Testis (tissue), 3 donors: Measurements from ENCODE around the gene AGK. TPM values are rescaled to one million over a fixed set of nuclear protein-coding genes. Genes with fewer than 3 reads are reported as not detected.

Experiments used
- DNase-seq: peaks from one replicate; pipeline ENCODE4 v3.0.0-alpha.2; 2019
- H3K27ac ChIP-seq, 2 donors: fragments of 200-600 bp; sonication (generic); one replicate each; pipeline ENCODE4 v1.5.1; 2019
- H3K27me3 ChIP-seq: fragments of 200-600 bp; sonication (generic); one replicate; pipeline ENCODE4 v1.5.1; 2019
- H3K36me3 ChIP-seq: fragments of 200-600 bp; sonication (generic); one replicate; pipeline ENCODE4 v1.5.1; 2017; ENCODE audit warnings: low read depth; ENCODE audit errors: missing control alignments
- H3K4me1 ChIP-seq: fragments of 200-600 bp; sonication (generic); one replicate; pipeline ENCODE4 v1.5.1; 2019
- H3K4me3 ChIP-seq, 2 donors: fragments of 200-600 bp; sonication (generic); one replicate each; pipeline ENCODE4 v1.5.1; 2017 to 2019
- H3K9me3 ChIP-seq: fragments of 200-600 bp; sonication (generic); one replicate; pipeline ENCODE4 v1.5.1; 2017
- CTCF ChIP-seq, 3 experiments: fragments of 450-650 bp in 2 of 3; fragments of 200-600 bp in 1 of 3; sonication (generic) in 1 of 3; IDR thresholded peaks; one replicate each; pipeline ENCODE4 v1.5.1; 2016 to 2019; ENCODE audit warnings: antibody characterized with exemption in 3 of 3, mild to moderate bottlenecking in 2 of 3, moderate library complexity in 1 of 3
- POLR2A ChIP-seq: fragments of 450-650 bp; IDR thresholded peaks from one replicate; pipeline ENCODE4 v1.6.1; 2017; ENCODE audit warnings: antibody characterized with exemption, mild to moderate bottlenecking, moderate library complexity
- WGBS, 2 donors: methylation state at CpG; one replicate each; pipeline ENCODE4 v1.1.5; 2018; 5-methylcytosine and 5-hydroxymethylcytosine counted together
- intact Hi-C: fragments of 100-400 bp; cut with DNase I; formaldehyde crosslinking; loops from one replicate; pipeline ENCODE4 v1.15.1; 2023; ENCODE audit warnings: low total_unique reads
- polyA plus RNA-seq: library from polyadenylated mRNA; stranded (reverse); fragments of 350-450 nt; fragmentation: Illumina TruSeq; extraction: RNeasy Lipid Tissue Mini Kit (QIAGEN cat#74804); gene quantifications from one replicate; pipeline ENCODE4 v1.2.3, GENCODE V29; 2014; ENCODE audit warnings: low read depth, low replicate concordance; ENCODE audit not compliant: insufficient read depth
- total RNA-seq, 2 donors: library from RNA; depleted of rRNA; stranded (reverse); fragments of >200 nt; gene quantifications; one replicate each; pipeline ENCODE4 v1.2.3, GENCODE V29; 2016

The AGK gene
- total and polyA plus RNA-seq, 3 donors from 2014 or later = 14.9 to 32.4 (median 25.1) TPM

GRCh38 chr7:141675436-141676215 is 124.4 kb downstream of the AGK start:
- Histone ChIP-seq H3K9me3 (no peaks in the 10 kb centered on the region), H3K36me3 (no peaks in the 10 kb centered on the region), H3K4me1 (no peaks in the 10 kb centered on the region), H3K27me3 (no peaks in the 10 kb centered on the region), H3K27ac (no peak overlapping the region), H3K4me3 (no peak overlapping the region)
- no peak for TF ChIP-seq CTCF (IDR thresholded peaks at IDR 0.05)
- TF ChIP-seq POLR2A = no peak
- WGBS, 2 donors = 85 to 91% methylated on average over 6 of the region's 6 CpGs
- DNase-seq = no peak
- intact Hi-C loops = no loop called here

- no peak overlapping the region for H3K27ac ChIP-seq
- intact Hi-C loops = no loop called here
- WGBS, 2 donors = 85 to 92% methylated on average over 3 of the region's 3 CpGs
- DNase-seq = no peak
- no peak for TF ChIP-seq POLR2A
- no peak for TF ChIP-seq CTCF (IDR thresholded peaks at IDR 0.05)
- H3K36me3 ChIP-seq = no peaks in the 10 kb centered on the region
- H3K9me3 ChIP-seq = no peaks in the 10 kb centered on the region
- no peak overlapping the region for H3K4me3 ChIP-seq
- no peaks in the 10 kb centered on the region for H3K4me1 ChIP-seq
- no peaks in the 10 kb centered on the region for H3K27me3 ChIP-seq
Measured at GRCh38 chr7:141676618-141677017, 125.4 kb downstream of the AGK start.

GRCh38 chr7:141679014-141679413 is 127.8 kb downstream of the AGK start:
- H3K36me3 ChIP-seq = no peaks in the 10 kb centered on the region
- H3K27ac ChIP-seq = no peak overlapping the region
- intact Hi-C loops = no loop called here
- DNase-seq = no peak
- no peak overlapping the region for H3K4me3 ChIP-seq
- H3K9me3 ChIP-seq = no peaks in the 10 kb centered on the region
- no peaks in the 10 kb centered on the region for H3K4me1 ChIP-seq
- no peaks in the 10 kb centered on the region for H3K27me3 ChIP-seq
- TF ChIP-seq POLR2A (no peak), CTCF (IDR thresholded peaks at IDR 0.05) (no peak)

- no peak overlapping the region for H3K4me3 ChIP-seq
- 94 to 96% methylated on average over 27 of the region's 27 CpGs for WGBS, 2 donors
- no peaks in the 10 kb centered on the region for H3K9me3 ChIP-seq
- no peaks in the 10 kb centered on the region for H3K36me3 ChIP-seq
- no peaks in the 10 kb centered on the region for H3K27me3 ChIP-seq
- peaks cover 18% of the 10 kb centered on the region for H3K4me1 ChIP-seq
- TF ChIP-seq CTCF (IDR thresholded peaks at IDR 0.05) (no peak), POLR2A (no peak)
- intact Hi-C loops = no loop called here
- no peak for DNase-seq
- no peak overlapping the region for H3K27ac ChIP-seq
Measured at GRCh38 chr7:141685285-141686023, 134.2 kb downstream of the AGK start.
